ENCODE measurements around the gene CEP162. TPM values are rescaled to one million over a fixed set of nuclear protein-coding genes. Genes with fewer than 3 reads are reported as not detected.
"Not testable (repeated sequence)": the region's sequence is repeated elsewhere in the genome, so short reads cannot be mapped to it uniquely, and the experiment has no call there.

CEP162 gene
- total RNA-seq, 3 donors from 2014 or later (not counting 1 experiment from before 2014, with no cell fraction given) = 11.2 to 14.6 (median 12.0) TPM

GRCh38 chr6:84213217-84213616, 14.2 kb downstream of the CEP162 start:
- peaks cover 17% of the 10 kb centered on the region for H3K36me3 Mint-ChIP-seq
- no peak for ATAC-seq
- Histone ChIP-seq H3K36me3 (ENCODE audit: control insufficient read depth, insufficient read depth, low read length) (peaks cover 8% of the 10 kb centered on the region), H3K4me3 (ENCODE audit: low read length) (no peak overlapping the region), H3K4me1 (ENCODE audit: control insufficient read depth, insufficient read depth, low read length) (no peaks in the 10 kb centered on the region), H3K27ac (ENCODE audit: low read length) (no peak overlapping the region), H3K9me3 (ENCODE audit: control insufficient read depth, insufficient read depth, low read length) (no peaks in the 10 kb centered on the region), H3K27me3 (ENCODE audit: control insufficient read depth, insufficient read depth, low read length) (no peaks in the 10 kb centered on the region)
- no peaks in the 10 kb centered on the region for H3K4me1 Mint-ChIP-seq
- TF ChIP-seq CTCF (IDR thresholded peaks at IDR 0.05) = no peak
- H3K27ac Mint-ChIP-seq = no peak overlapping the region
- no peak for DNase-seq
- intact Hi-C loops (cut with micrococcal nuclease) = no loop called here
- WGBS (ENCODE audit: insufficient coverage) = no CpG with 5 or more reads among the region's 1 CpG
- no peak overlapping the region for H3K4me3 Mint-ChIP-seq
- H3K9me3 Mint-ChIP-seq = no peaks in the 10 kb centered on the region
- no peaks in the 10 kb centered on the region for H3K27me3 Mint-ChIP-seq (ENCODE audit: low read depth in 2 of 2)

- WGBS (ENCODE audit: insufficient coverage) = no CpG with 5 or more reads among the region's 3 CpGs
- no peak overlapping the region for H3K27ac ChIP-seq (ENCODE audit: low read length)
- H3K4me1 ChIP-seq (ENCODE audit: control insufficient read depth, insufficient read depth, low read length) = no peaks in the 10 kb centered on the region
- peaks cover 15% of the 10 kb centered on the region for H3K36me3 ChIP-seq (ENCODE audit: control insufficient read depth, insufficient read depth, low read length)
- no peaks in the 10 kb centered on the region for H3K27me3 ChIP-seq (ENCODE audit: control insufficient read depth, insufficient read depth, low read length)
- Mint-ChIP-seq H3K36me3 (peaks cover 22% of the 10 kb centered on the region), H3K27ac (no peak overlapping the region), H3K4me3 (no peak overlapping the region), H3K4me1 (peaks cover 0 to 9% of the 10 kb centered on the region in 2 donors), H3K27me3 (ENCODE audit: low read depth in 2 of 2) (no peaks in the 10 kb centered on the region), H3K9me3 (no peaks in the 10 kb centered on the region)
- no peak overlapping the region for H3K4me3 ChIP-seq (ENCODE audit: low read length)
- no peak for TF ChIP-seq CTCF (IDR thresholded peaks at IDR 0.05)
- intact Hi-C loops (cut with micrococcal nuclease) = no loop called here
- H3K9me3 ChIP-seq (ENCODE audit: control insufficient read depth, insufficient read depth, low read length) = no peaks in the 10 kb centered on the region
- DNase-seq = no peak
- no peak for ATAC-seq
These were observed 23.4 kb downstream of the CEP162 start for GRCh38 chr6:84204011-84204410.

GRCh38 chr6:84199987-84200386, 27.5 kb downstream of the CEP162 start:
- H3K27me3 ChIP-seq (ENCODE audit: control insufficient read depth, insufficient read depth, low read length); ATAC-seq; H3K4me1 ChIP-seq (ENCODE audit: control insufficient read depth, insufficient read depth, low read length); H3K27me3 Mint-ChIP-seq (ENCODE audit: low read depth in 2 of 2); H3K9me3 Mint-ChIP-seq; H3K4me3 ChIP-seq (ENCODE audit: low read length); DNase-seq; H3K4me3 Mint-ChIP-seq; H3K27ac Mint-ChIP-seq; intact Hi-C loops (cut with micrococcal nuclease); H3K4me1 Mint-ChIP-seq; H3K9me3 ChIP-seq (ENCODE audit: control insufficient read depth, insufficient read depth, low read length); H3K27ac ChIP-seq (ENCODE audit: low read length): not testable (repeated sequence)
- WGBS (ENCODE audit: insufficient coverage) = 95% methylated on average over 6 of the region's 6 CpGs
- peaks cover 19% of the 10 kb centered on the region for H3K36me3 Mint-ChIP-seq
- peaks cover 18% of the 10 kb centered on the region for H3K36me3 ChIP-seq (ENCODE audit: control insufficient read depth, insufficient read depth, low read length)

GRCh38 chr6:84197708-84198107, 29.7 kb downstream of the CEP162 start:
- H3K9me3 Mint-ChIP-seq = no peaks in the 10 kb centered on the region
- H3K27me3 ChIP-seq (ENCODE audit: control insufficient read depth, insufficient read depth, low read length) = no peaks in the 10 kb centered on the region
- peaks cover 19% of the 10 kb centered on the region for H3K36me3 Mint-ChIP-seq
- no peaks in the 10 kb centered on the region for H3K27me3 Mint-ChIP-seq (ENCODE audit: low read depth in 2 of 2)
- no peaks in the 10 kb centered on the region for H3K9me3 ChIP-seq (ENCODE audit: control insufficient read depth, insufficient read depth, low read length)
- no peaks in the 10 kb centered on the region for H3K4me1 Mint-ChIP-seq
- no peak overlapping the region for H3K27ac ChIP-seq (ENCODE audit: low read length)
- H3K36me3 ChIP-seq (ENCODE audit: control insufficient read depth, insufficient read depth, low read length) = peaks cover 30% of the 10 kb centered on the region
- intact Hi-C loops (cut with micrococcal nuclease) = no loop called here
- no peaks in the 10 kb centered on the region for H3K4me1 ChIP-seq (ENCODE audit: control insufficient read depth, insufficient read depth, low read length)
- ATAC-seq = no peak
- H3K4me3 ChIP-seq (ENCODE audit: low read length) = no peak overlapping the region
- WGBS (ENCODE audit: insufficient coverage) = 93% methylated on average over 2 of the region's 2 CpGs
- no peak overlapping the region for H3K4me3 Mint-ChIP-seq
- TF ChIP-seq CTCF (IDR thresholded peaks at IDR 0.05) = no peak
- no peak for DNase-seq
- H3K27ac Mint-ChIP-seq = no peak overlapping the region

All from natural killer cell (primary cell).